GM10847 (cell line): ENCODE data around the gene PIK3R3.

Source experiments
- POLR2A ChIP-seq: IDR thresholded peaks from 2 replicates; pipeline ENCODE4 v1.6.1; 2011; ENCODE audit not compliant: insufficient read length; ENCODE audit errors: extremely low read depth

Gene PIK3R3

DNA sequence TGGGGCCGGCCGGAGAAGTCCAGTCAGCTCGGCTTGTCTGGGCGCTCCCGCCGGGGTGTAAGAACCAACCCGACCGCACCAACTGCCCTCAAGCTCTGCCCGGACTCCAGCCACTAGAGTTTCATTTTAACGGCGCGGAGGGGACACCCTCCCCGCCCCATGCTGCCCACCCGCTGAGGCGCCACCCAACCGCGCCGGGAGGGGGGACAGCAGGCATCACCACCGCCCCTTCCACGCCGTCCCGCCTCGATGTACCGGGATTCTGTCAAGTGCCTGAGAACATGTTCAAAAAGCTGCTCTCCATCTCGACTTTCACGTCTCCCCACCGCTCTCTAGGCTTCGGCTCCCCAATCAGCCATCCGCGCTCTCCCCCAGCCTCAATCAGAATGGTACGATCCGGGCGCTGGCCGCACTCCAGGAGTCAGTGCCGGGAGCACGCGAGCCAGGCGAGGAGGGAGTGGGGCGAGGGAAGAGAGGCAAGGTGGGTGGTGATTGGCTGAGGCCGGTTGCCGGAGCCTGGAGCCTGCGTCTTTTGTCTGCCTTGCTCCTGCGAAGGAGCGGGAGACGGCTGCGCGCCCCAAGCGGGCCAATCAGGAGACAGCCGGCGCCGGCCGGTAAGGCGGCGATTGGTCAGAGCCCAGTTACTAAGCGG lies at the start of gene PIK3R3:
Gene PIK3R3, minus strand, starts transcription at position 101 of the 652 bp plus-strand sequence. CDS start 677 bp downstream, outside the sequence.
- TF ChIP-seq POLR2A, result peak; percentile 95

DNA sequence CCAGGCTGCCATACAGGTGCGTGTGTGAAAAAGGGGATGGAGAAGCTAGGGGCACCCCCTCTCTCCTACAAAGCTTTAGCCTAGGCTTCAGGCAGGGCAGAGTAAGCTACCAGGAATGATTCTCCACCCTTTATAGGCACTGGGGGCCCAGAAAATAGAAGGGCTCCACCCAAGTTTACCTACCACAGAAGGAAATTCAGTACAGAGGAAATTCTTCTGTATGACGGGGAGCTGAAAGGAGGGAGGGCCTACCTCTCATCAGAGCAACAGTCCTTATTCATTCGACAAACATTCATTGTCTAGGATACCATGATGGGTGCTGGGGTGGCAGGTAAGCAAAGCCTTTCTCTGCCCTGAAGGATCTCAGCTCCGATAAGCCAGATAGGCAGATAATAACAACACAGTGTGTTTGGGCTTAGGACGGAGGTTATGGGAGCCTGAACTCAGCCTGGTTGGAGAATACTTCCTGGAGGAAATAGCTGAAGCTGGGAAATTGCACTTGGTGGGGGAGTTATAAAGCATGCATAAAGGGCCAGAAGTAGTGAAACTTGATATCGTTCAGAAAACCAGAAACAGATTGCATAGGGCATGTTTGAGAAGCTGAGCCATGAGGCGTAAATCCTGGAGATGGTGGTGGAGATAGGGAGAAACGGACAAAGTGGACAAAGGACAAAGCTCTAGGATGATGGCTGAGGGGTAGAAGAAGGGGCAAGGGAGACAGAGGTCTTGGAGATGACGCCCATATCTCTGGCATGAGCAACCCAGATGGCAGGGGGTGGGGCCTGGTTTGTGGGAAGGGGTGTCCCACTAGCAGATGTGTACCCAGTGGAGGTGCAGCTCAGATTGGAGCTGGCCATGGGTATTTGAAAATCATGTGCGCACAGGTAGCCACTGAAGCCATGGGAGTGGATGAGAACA lies 49.2 kb upstream of the PIK3R3 start:
- no peak for TF ChIP-seq POLR2A

DNA sequence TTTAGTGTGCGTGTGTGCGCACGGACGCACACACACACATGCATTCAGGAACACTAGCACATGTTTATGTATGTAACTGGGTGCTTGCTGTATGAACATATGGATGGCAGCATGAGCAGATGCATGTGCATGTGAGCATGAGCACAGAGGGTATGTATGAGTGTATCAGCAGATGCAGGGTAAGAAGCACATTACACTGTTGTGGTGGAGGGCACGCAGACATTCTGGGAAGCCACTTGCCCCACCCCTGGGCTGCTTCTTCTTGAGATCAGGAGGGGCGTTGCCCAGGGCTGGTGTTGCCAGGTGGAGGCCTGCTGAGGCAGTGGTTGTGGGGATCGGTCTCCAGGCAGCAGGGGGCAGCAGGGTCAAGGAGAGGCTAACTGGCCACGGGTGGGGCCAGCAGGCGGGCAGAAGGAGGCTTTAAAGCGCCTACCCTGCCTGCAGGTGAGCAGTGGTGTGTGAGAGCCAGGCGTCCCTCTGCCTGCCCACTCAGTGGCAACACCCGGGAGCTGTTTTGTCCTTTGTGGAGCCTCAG lies 47.7 kb upstream of the PIK3R3 start:
- TF ChIP-seq POLR2A, result no peak

DNA sequence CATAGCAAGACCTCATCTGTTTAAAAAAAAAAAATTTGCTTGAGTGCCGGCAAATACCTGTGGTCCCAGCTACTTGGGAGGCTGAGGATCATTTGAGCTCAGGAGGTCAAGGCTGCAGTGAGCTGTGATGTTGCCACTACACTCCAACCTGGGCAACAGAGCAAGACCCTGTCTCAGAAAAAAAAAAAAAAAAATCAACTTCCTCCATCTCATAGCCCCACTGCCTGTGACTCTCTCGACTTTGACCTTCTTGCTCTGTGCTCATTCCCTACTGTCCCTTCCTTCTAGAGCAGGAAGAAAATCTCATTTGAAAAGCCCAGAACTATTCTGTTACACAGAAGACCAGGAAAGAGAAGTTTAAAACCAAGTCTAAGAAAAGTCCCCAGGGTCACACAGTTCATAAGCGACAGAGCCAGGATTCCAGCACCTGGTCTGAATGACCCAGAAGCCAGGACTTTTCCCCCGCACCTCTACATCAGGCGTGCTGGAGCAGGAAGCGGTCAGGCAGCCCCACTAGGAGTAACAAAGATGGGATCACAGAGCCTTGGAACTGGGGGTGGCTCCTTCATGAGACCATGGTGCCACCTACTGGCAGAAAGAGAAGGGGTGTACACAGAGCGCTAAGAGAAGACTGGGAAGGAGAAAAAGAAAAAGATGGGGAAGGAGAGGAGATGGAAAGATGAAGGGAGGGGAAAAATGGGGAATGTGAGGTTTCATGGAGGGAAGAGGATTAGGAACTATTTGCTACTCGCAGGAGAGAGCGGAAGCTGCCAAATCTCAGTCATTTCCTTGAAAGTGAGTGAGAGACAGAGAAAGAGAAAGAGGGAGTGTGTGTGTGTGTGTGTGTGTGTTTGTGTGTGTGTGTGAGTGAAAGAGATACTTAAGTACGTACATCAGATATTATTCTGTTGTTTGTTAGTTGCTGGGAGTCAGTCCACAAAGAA lies 47.0 kb upstream of the PIK3R3 start:
- TF ChIP-seq POLR2A, result no peak

DNA sequence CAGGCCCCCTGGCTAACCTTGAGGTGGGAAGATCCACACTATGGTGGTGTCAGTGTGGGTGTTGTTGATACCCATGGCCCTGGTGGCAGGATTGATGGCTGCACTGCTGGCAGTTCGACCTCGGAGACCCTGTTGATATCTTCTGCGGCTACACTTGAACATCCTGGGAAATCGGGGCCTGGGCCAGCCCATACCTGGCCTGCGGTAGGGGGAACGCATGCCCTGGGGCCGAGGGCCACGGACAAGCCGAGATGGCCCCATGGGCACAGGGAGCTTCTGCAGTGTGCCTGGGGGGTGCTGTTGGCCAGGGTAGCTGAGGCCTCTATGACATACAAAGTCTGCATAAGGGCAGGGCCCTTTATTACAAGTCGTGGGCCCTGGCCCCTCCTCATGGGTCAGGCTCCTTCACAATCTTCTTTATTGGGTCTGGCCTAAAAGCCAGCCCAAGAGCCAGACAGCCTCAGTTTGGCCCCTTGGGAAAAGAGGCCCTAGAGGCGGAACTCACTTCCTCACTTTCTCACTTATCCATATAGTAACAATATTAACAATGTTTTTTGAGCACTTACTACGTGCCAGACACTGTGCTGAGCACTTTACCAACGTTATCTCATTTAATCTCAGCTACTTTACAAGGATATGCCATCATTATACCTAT lies 43.9 kb upstream of the PIK3R3 start, which contains the start of gene P3R3URF:
Gene P3R3URF, minus strand, starts transcription at position 278 of the 655 bp plus-strand sequence. Its CDS starts 17 bp downstream, at position 261.
- no peak for TF ChIP-seq POLR2A

DNA sequence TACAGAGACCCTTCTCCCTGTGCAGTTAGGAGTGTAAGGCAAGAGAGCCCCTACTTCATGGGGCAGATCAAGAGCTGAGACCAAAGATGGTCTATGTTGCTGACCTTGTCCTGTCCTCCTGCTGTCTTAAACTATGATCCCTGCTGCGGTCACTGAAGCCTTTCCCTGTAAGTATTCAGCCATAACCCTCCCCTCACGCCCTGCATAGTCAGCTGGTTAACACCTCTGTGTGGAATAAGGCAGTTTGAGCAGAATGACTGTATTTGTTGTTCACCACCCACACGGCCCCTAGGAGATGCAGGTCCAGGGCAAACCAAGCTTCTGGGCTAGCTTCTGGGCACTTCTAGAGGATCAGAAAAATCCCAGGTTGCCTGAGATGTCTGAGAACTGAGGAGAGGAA lies 42.8 kb upstream of the PIK3R3 start:
- TF ChIP-seq POLR2A, result no peak

DNA sequence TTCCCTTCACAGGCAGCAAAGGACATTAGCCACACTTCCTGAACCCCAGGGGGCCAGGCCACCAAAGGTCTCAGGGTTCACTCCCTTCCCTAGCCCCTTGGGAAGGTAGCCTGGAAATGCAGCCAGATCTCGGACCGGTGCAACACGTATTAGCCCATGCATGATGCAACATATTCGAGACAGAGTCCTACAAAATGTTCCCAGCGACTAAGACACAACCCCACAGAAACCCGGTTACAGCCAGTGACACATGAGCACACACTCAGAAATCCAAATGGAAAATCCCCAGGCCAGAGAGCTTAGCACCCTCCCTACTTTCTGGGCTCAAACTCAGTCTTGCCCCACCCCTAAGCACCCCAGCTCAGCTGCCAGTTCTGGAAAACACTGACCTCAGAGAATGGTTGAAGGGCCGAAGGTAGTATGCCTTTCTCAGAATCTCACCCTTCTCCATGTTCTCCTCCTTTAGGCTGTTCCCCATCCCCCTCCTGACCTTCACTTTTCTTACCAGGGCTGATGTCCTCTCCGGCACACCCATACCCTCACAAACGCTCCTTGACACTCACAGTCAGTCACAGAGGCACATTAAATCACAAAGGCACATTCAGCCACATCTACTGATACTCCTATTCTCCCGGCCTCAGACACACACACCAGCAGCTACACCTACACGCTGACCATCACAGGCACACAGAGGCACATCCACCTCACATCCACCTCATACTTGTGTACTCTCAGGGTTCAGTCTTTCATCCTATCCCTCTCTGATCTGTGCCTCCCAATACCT lies 42.2 kb upstream of the PIK3R3 start, which contains the start of gene TSPAN1:
Gene TSPAN1, plus strand, starts transcription at position 640 of the 784 bp plus-strand sequence. CDS start 6,021 bp downstream, outside the sequence.
- TF ChIP-seq POLR2A, result no peak

DNA sequence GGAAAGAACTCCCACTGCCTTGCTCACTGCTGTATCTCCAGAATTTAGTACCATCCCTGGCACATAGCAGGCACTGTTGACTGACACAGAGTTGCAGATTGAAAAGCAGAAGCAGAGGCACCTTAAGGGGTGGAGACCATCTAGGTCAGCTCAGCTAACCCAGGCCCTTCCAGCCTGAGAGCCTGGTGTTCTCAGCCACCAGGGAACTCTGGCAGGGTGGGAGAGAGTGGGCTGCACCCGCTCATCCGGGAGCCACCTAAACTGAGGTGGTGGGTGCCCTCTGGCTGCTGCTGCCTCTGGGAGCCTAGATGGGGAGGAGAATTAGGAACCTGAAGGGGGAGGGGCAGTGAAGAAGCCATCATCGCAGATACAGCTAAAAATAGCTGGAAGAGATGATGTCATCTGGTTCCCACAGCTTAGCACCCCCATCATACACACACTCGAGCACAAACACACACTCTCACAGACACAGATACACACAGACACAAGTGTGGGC lies 41.0 kb upstream of the PIK3R3 start:
- no peak for TF ChIP-seq POLR2A

DNA sequence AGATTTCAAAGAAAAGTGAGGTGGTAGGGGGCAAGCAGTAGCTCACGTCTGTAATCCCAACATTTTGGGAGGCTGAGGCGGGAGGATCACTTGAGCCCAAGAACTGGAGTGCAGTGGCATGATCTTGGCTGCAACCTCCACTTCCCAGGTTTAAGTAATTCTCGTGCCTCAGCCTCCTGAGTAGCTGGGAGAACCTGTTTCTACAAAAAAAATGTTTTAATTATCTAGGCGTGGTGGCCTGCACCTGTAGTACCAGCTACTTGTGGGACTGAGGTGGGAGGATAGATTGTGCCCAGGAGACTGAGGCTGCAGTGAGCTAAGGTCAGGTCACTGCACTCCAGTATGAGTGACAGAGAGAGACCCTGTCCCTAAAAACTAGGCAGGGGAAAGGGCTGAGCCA lies 39.9 kb upstream of the PIK3R3 start:
- TF ChIP-seq POLR2A, result no peak

DNA sequence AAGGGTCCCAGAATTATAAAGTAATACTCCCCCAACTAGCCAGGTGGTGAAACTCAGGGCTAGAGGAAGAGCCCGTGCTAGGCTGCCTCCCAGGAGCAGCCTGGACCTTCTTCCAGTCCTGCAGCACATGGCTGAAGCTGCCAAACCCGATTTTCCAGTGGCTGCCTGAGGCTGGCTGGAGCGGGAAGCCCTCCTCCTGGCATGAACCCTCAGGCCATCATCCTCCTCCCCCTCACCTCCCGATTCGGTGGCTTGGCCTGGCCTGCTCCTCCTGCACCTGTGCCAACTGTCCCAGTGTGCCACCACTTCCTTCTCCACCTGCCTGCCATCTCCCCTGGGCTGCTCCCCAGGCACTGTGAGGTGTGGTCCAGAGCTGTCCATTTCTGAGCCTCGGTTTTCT lies 39.4 kb upstream of the PIK3R3 start:
- TF ChIP-seq POLR2A, result no peak

DNA sequence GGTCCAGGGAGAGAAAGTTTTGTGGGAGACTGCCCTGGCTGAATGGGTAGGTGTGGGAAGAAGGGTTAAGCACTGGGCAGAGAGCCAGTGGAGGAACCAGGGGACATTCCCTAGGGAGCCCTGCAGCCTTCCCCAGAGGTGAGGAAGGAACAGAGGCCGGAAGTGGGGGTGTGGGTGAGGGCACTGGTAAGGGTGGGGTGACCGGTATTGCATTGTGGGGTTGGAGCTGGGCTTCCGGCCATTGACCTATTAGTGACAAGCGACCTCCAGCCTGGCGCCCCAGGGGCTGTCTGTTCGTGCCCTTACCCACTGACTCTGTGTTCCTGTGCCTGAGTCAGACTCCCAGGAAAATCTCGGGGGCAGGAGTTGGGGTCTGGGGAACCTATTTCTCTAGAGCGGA lies 38.9 kb upstream of the PIK3R3 start:
- TF ChIP-seq POLR2A, result no peak

DNA sequence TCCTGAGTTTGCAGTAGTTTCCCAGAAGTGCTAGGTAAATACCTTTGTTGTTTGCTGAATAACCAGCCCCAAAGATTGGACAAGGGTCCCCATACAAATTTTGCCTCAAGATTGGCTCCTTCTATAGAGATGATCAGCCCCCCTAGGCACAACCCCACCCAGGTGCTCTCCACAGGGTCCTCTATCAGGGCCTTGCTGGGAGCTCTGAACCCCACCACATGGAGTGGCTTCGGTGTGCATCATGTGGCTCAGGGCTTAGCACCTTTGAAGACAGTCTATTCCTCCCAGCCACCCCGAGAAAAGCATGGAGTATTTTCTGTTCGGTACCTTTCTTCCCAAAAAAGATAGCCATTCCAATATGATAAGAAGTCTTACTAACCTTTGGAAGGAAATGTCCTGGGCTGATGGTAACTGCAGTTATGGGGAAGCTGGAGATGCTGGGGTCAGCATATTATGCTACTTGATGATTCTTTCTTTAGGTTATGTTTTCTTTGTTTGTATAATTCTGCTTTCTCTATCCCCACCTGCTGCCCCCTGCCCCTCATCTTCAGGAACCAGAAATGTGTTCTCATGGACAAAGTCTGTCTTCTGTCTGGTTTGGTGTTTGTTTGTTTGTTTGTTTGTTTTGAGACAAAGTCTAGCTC lies 37.5 kb upstream of the PIK3R3 start:
- no peak for TF ChIP-seq POLR2A

DNA sequence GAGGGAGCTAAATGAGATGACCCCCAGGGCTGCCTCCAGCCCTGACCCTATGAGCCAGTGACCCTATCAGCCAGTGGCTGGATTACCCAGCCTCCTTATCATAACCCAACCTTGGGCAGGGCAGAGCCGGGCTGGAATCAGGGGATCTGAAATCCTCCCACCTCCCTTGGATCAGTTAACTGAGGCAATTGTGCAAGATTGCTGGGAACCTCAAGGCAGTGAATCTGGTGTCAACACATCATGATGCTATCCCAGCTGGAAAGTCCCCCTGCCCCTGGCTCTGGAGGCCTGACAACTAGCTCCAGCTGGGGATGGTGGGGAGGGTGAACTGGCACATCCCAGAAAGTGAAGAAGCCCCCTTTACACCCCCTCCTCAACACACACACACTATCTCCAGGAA lies 36.0 kb upstream of the PIK3R3 start:
- no peak for TF ChIP-seq POLR2A
